H1 (cell line): ENCODE measurements around the gene ZFP36L1. TPM values are rescaled to one million over a fixed set of nuclear protein-coding genes. Genes with fewer than 3 reads are reported as not detected.
A peak's percentile ranks its signal among the peaks of the same experiment; 100 is the strongest.

Source experiments
- CTCF ChIA-PET: fragments of 300-600 bp; sonication (Branson Sonifier 250); formaldehyde crosslinking; loops from one replicate; lab custom pipeline; 2021; ENCODE audit not compliant: partially characterized antibody; lab: Charles Lee
- POLR2A ChIA-PET: fragments of 300-600 bp; sonication (Branson Sonifier 250); formaldehyde crosslinking; loops from one replicate; lab custom pipeline; 2021; ENCODE audit warnings: inconsistent platforms; ENCODE audit not compliant: partially characterized antibody; lab: Charles Lee
- DNase-seq, 2 experiments: peaks; one replicate each; pipeline versions ENCODE4 v3.0.0 to v3.0.0-alpha.2; 2010 to 2022; ENCODE audit warnings: low spot score in 2 of 2, low read depth in 1 of 2, mixed read lengths in 1 of 2
- FAIRE-seq: peaks from 2 replicates; lab custom pipeline; 2011; peaks lifted over from hg19 to GRCh38; lab: Jason Lieb, UNC
- H2AFZ ChIP-seq: 2 replicates; pipeline ENCODE4 v1.8.1; 2012; ENCODE audit warnings: low read length, inconsistent platforms
- H2AK5ac ChIP-seq: 2 replicates; pipeline ENCODE4 v1.6.1; 2013; ENCODE audit warnings: low read depth, low read length
- H2BK120ac ChIP-seq: replicated peaks from 2 replicates; pipeline ENCODE3; 2013; ENCODE audit warnings: low read depth, low read length, inconsistent platforms
- H2BK12ac ChIP-seq: 2 replicates; pipeline ENCODE4 v1.6.1; 2013; ENCODE audit warnings: low read depth, low read length
- H2BK15ac ChIP-seq: 2 replicates; pipeline ENCODE4 v1.6.1; 2013; ENCODE audit warnings: low read length
- H2BK20ac ChIP-seq: 2 replicates; pipeline ENCODE4 v1.6.1; 2013; ENCODE audit warnings: low read length
- H2BK5ac ChIP-seq: 2 replicates; pipeline ENCODE4 v1.6.1; 2013; ENCODE audit warnings: low read depth, low read length
- H3K14ac ChIP-seq: 2 replicates; pipeline ENCODE4 v1.6.1; 2013; ENCODE audit warnings: inconsistent platforms; ENCODE audit not compliant: insufficient read length
- H3K18ac ChIP-seq: 2 replicates; pipeline ENCODE4 v1.6.1; 2013; ENCODE audit warnings: low read length; ENCODE audit errors: extremely low read depth
- H3K23ac ChIP-seq: 2 replicates; pipeline ENCODE4 v1.6.1; 2013; ENCODE audit warnings: inconsistent platforms; ENCODE audit not compliant: insufficient read length
- H3K23me2 ChIP-seq: 2 replicates; pipeline ENCODE4 v1.6.1; 2013; ENCODE audit warnings: low read depth, low read length
- H3K27ac ChIP-seq: 2 replicates; pipeline ENCODE4 v1.6.1; 2011; ENCODE audit warnings: low read depth, low read length, inconsistent platforms
- H3K27me3 ChIP-seq, 4 experiments: replicated peaks in 1 of 4; 1 replicate in 1 of 4; 2 replicates in 3 of 4; pipeline versions ENCODE4 v1.6.1 to v1.8.1; 2011 to 2013; ENCODE audit warnings: low read length in 3 of 4, mild to moderate bottlenecking in 3 of 4, inconsistent platforms in 2 of 4, mixed read lengths in 2 of 4, moderate library complexity in 1 of 4; ENCODE audit not compliant: control insufficient read depth in 3 of 4, insufficient read depth in 3 of 4; ENCODE audit errors: extremely low read depth in 1 of 4
- H3K36me3 ChIP-seq, 4 experiments: 2 replicates each; pipeline versions ENCODE4 v1.6.1 to v1.8.1; 2011 to 2013; ENCODE audit warnings: mild to moderate bottlenecking in 4 of 4, low read length in 3 of 4, moderate library complexity in 2 of 4, control low read depth in 1 of 4, inconsistent platforms in 1 of 4; ENCODE audit not compliant: insufficient read depth in 4 of 4, control insufficient read depth in 2 of 4
- H3K4ac ChIP-seq: replicated peaks from 2 replicates; pipeline ENCODE3; 2013; ENCODE audit warnings: low read length, low read depth, mixed read lengths, inconsistent platforms; ENCODE audit not compliant: insufficient read length
- H3K4me1 ChIP-seq, 4 experiments: replicated peaks in 1 of 4; 1 replicate in 1 of 4; 2 replicates in 3 of 4; pipeline versions ENCODE4 v1.6.1 to v1.8.1; 2011 to 2013; ENCODE audit warnings: low read length in 3 of 4, inconsistent platforms in 2 of 4, mixed read lengths in 1 of 4; ENCODE audit not compliant: insufficient read depth in 4 of 4, control insufficient read depth in 3 of 4
- H3K4me2 ChIP-seq, 2 experiments: 2 replicates each; pipeline versions ENCODE4 v1.6.1 to v1.8.1; 2011 to 2013; ENCODE audit warnings: low read depth in 2 of 2, low read length in 2 of 2, control low read depth in 1 of 2, inconsistent platforms in 1 of 2, mild to moderate bottlenecking in 1 of 2; ENCODE audit not compliant: insufficient read depth in 1 of 2
- H3K4me3 ChIP-seq, 4 experiments: fragments of 200-600, 300-600 bp in 1 of 4; sonication (generic), shearing (Covaris generic), sonication (Bioruptor Twin) in 1 of 4; 2 replicates each; pipeline versions ENCODE4 v1.5.1 to v1.8.1; 2011 to 2016; ENCODE audit warnings: low read length in 4 of 4, low read depth in 3 of 4, control low read depth in 2 of 4, inconsistent platforms in 2 of 4, mild to moderate bottlenecking in 2 of 4, mixed read lengths in 1 of 4, moderate library complexity in 1 of 4; ENCODE audit not compliant: insufficient read depth in 2 of 4; ENCODE audit errors: extremely low read depth in 1 of 4
- H3K56ac ChIP-seq: replicated peaks from 2 replicates; pipeline ENCODE3; 2013; ENCODE audit warnings: low read depth, mild to moderate bottlenecking, mixed read lengths, low read length, inconsistent platforms; ENCODE audit not compliant: insufficient read length
- H3K79me1 ChIP-seq: 2 replicates; pipeline ENCODE4 v1.6.1; 2013; ENCODE audit warnings: low read depth, low read length, control low read depth
- H3K79me2 ChIP-seq, 2 experiments: 2 replicates each; pipeline versions ENCODE4 v1.6.1 to v1.8.1; 2012 to 2013; ENCODE audit warnings: low read length in 2 of 2, mild to moderate bottlenecking in 2 of 2, inconsistent platforms in 1 of 2; ENCODE audit not compliant: insufficient read depth in 2 of 2, control insufficient read depth in 1 of 2
- H3K9ac ChIP-seq, 4 experiments: replicated peaks in 1 of 4; 1 replicate in 1 of 4; 2 replicates in 3 of 4; pipeline versions ENCODE4 v1.6.1 to v1.8.1; 2011 to 2013; ENCODE audit warnings: low read depth in 3 of 4, low read length in 3 of 4, control low read depth in 2 of 4, mild to moderate bottlenecking in 2 of 4, moderate library complexity in 2 of 4, inconsistent platforms in 1 of 4; ENCODE audit errors: extremely low read depth in 1 of 4
- H3K9me3 ChIP-seq, 2 experiments: 2 replicates each; pipeline versions ENCODE4 v1.6.1 to v1.8.1; 2012 to 2013; ENCODE audit warnings: mild to moderate bottlenecking in 2 of 2, moderate library complexity in 2 of 2, control low read depth in 1 of 2, inconsistent platforms in 1 of 2, low read depth in 1 of 2, low read length in 1 of 2, mixed read lengths in 1 of 2; ENCODE audit not compliant: insufficient read depth in 2 of 2
- H4K20me1 ChIP-seq, 2 experiments: replicated peaks in 1 of 2; 2 replicates each; pipeline versions ENCODE3 to v1.8.1; 2011 to 2013; ENCODE audit warnings: inconsistent platforms in 2 of 2, low read length in 2 of 2, mild to moderate bottlenecking in 1 of 2; ENCODE audit not compliant: insufficient read depth in 2 of 2, control insufficient read depth in 1 of 2
- H4K5ac ChIP-seq: 2 replicates; pipeline ENCODE4 v1.6.1; 2013; ENCODE audit warnings: low read length, low read depth, mixed read lengths, inconsistent platforms; ENCODE audit not compliant: insufficient read length
- H4K8ac ChIP-seq: 2 replicates; pipeline ENCODE4 v1.8.0; 2013; ENCODE audit warnings: mild to moderate bottlenecking, moderate library complexity, low read length, inconsistent platforms; ENCODE audit not compliant: insufficient read depth; ENCODE audit errors: extremely low read depth
- H4K91ac ChIP-seq: replicated peaks from 2 replicates; pipeline ENCODE3; 2013; ENCODE audit warnings: low read length, mixed read lengths, inconsistent platforms; ENCODE audit not compliant: insufficient read length
- FOSL1 ChIP-seq: IDR thresholded peaks from 2 replicates; pipeline ENCODE4 v1.6.1; 2011; ENCODE audit warnings: mild to moderate bottlenecking, low read depth, low read length, moderate library complexity; ENCODE audit not compliant: insufficient read depth
- HDAC2 ChIP-seq, 2 experiments: fragments of 300-600 bp in 1 of 2; sonication (generic) in 1 of 2; IDR thresholded peaks; 2 replicates each; pipeline ENCODE4 v1.6.1; 2011 to 2012; ENCODE audit warnings: low read depth in 2 of 2, low read length in 2 of 2, mild to moderate bottlenecking in 2 of 2, moderate library complexity in 2 of 2, borderline replicate concordance in 1 of 2, inconsistent platforms in 1 of 2
- SAP30 ChIP-seq: fragments of 300-600 bp; sonication (generic); IDR thresholded peaks from 2 replicates; pipeline ENCODE4 v1.7.1; 2012; ENCODE audit warnings: low read length, moderate library complexity, mild to moderate bottlenecking, inconsistent platforms; ENCODE audit not compliant: insufficient read depth, insufficient replicate concordance
- SP2 ChIP-seq: IDR thresholded peaks from 2 replicates; pipeline ENCODE4 v1.6.1; 2012; ENCODE audit warnings: mild to moderate bottlenecking, low read length, inconsistent platforms
- SUZ12 ChIP-seq: fragments of 200-600 bp; sonication (generic); IDR thresholded peaks from 2 replicates; pipeline ENCODE4 v1.6.1; 2012; ENCODE audit warnings: mild to moderate bottlenecking, inconsistent platforms, low read length, moderate library complexity, mixed read lengths
- TEAD4 ChIP-seq: IDR thresholded peaks from 2 replicates; pipeline ENCODE4 v1.6.1; 2012; ENCODE audit warnings: low read depth, low read length, inconsistent platforms, mixed read lengths
- WGBS, 2 experiments: shearing (Covaris generic) in 1 of 2; methylation state at CpG; one replicate each; pipeline versions ENCODE4 v1.1.6 to v1.1.7; 2013 to 2015; ENCODE audit warnings: low lambda C conversion rate in 2 of 2, mixed read lengths in 2 of 2, inconsistent platforms in 1 of 2, low coverage in 1 of 2, missing lambda C conversion rate in 1 of 2; ENCODE audit not compliant: insufficient replicate concordance in 2 of 2, insufficient coverage in 1 of 2, insufficient read length in 1 of 2; ENCODE audit errors: extremely low coverage in 1 of 2, missing lambda C conversion rate in 1 of 2; 5-methylcytosine and 5-hydroxymethylcytosine counted together
- polyA plus RNA-seq, 7 experiments: library from polyadenylated mRNA; depleted of rRNA in 3 of 7; stranded (reverse) in 5 of 7; unstranded in 2 of 7; fragments of >200 nt in 5 of 7; fragments of 200-250 nt in 2 of 7; gene quantifications; 1 replicate in 5 of 7; 2 replicates in 1 of 7; 4 replicates in 1 of 7; pipeline versions ENCODE4 v1.2.1 to v1.2.3, GENCODE V29; 2011 to 2013; ENCODE audit warnings: missing spikeins in 2 of 7, mixed read lengths in 2 of 7
- total RNA-seq: library from RNA; stranded (reverse); fragmentation: NEBNext Ultra II Directional; extraction: Animal tissue kit (Norgen Biotek cat#: 25700); gene quantifications from 2 replicates; pipeline ENCODE4 v1.2.1, GENCODE V29; 2021

The ZFP36L1 gene
- total and polyA plus RNA-seq, 2 of the 8 experiments (the other 6 are each of a cell fraction or from before 2014, with no cell fraction given): 80.4 to 132 TPM

GRCh38 chr14:68808696-68809480 is 16.0 kb upstream of the ZFP36L1 start:
- no peak overlapping the region for H3K9ac ChIP-seq
- H3K18ac ChIP-seq: peak overlapping the region; percentile 24; the same call in 1 of the 2 replicates
- FAIRE-seq (no peak), DNase-seq (peak in 1 of 2 experiments; percentile 40)
- no peak overlapping the region for H3K27ac ChIP-seq
- H3K9me3 ChIP-seq: peaks cover 3 to 5% of the 10 kb centered on the region in 2 experiments; a peak in 2 of 4 replicates
- no peak overlapping the region for H3K14ac ChIP-seq
- no peak overlapping the region for H3K4me3 ChIP-seq
- no peaks in the 10 kb centered on the region for H3K23me2 ChIP-seq
- ChIA-PET CTCF (interaction anchor here (0.7 to 1.2 kb wide), 4 partner anchors 10 to 298 kb away, joined by 3 to 5 read pairs (median 4); no protein-coding TSS in a partner anchor), POLR2A (interaction anchor here (1.0 to 5.8 kb wide), 7 partner anchors 13 to 23 kb away, joined by 3 to 38 read pairs (median 5); partner anchors contain the start of gene ZFP36L1)
- H3K79me2 ChIP-seq: no peaks in the 10 kb centered on the region
- no peak overlapping the region for H3K56ac ChIP-seq
- no peaks in the 10 kb centered on the region for H3K27me3 ChIP-seq
- peak overlapping the region; percentile 33; the same call in 1 of the 2 replicates for H2AK5ac ChIP-seq
- peak overlapping the region; percentile 36; the same call in 1 of the 2 replicates for H2BK15ac ChIP-seq
- no peak overlapping the region for H2BK12ac ChIP-seq
- no peak overlapping the region for H4K8ac ChIP-seq
- peak overlapping the region; percentile 61 for H4K91ac ChIP-seq
- peak overlapping the region; percentile 26; the same call in 1 of the 2 replicates for H2BK5ac ChIP-seq
- H2BK20ac ChIP-seq: no peak overlapping the region
- no peaks in the 10 kb centered on the region for H3K36me3 ChIP-seq
- no peak overlapping the region for H3K23ac ChIP-seq
- no peak overlapping the region for H3K4me2 ChIP-seq
- H2AFZ ChIP-seq: no peak overlapping the region
- H3K79me1 ChIP-seq: no peaks in the 10 kb centered on the region
- 82% methylated on average over 7 of the region's 7 CpGs; no CpG with 5 or more reads in 1 of the 2 experiments for WGBS, 2 experiments
- H3K4ac ChIP-seq: no peak overlapping the region
- no peak overlapping the region for H2BK120ac ChIP-seq
- H3K4me1 ChIP-seq: peaks cover 0 to 5% (median 3%) of the 10 kb centered on the region in 4 experiments; a peak in 4 of 7 replicates
- H4K20me1 ChIP-seq: no peaks in the 10 kb centered on the region
- H4K5ac ChIP-seq: no peak overlapping the region
- TF ChIP-seq SAP30: no peak
- no peak for TF ChIP-seq HDAC2 (IDR thresholded peaks at IDR 0.05; ENCODE audit: borderline replicate concordance in 1 of 2, low read depth in 2 of 2, low read length in 2 of 2)
- no peak for TF ChIP-seq SP2
- no peak for TF ChIP-seq TEAD4
- TF ChIP-seq SUZ12: no peak
- TF ChIP-seq FOSL1: no peak
